GM21723 (cell line): ENCODE results near the gene CDKAL1.
"Not testable (repeated sequence)": the region's sequence is repeated elsewhere in the genome, so short reads cannot be mapped to it uniquely, and the experiment has no call there.

Experiments
- ATAC-seq: cut with Tn5 transposase; IDR thresholded peaks from one replicate; pipeline ENCODE4 v1.9.1; 2021; ENCODE audit warnings: mild to moderate bottlenecking, moderate library complexity; ENCODE audit not compliant: unreplicated experiment

Gene CDKAL1

GRCh38 chr6:21087188-21087587, 552.9 kb downstream of the CDKAL1 start:
- ATAC-seq = no peak

GRCh38 chr6:21091411-21091810, 557.2 kb downstream of the CDKAL1 start:
- no peak for ATAC-seq

GRCh38 chr6:21092231-21092772, 558.0 kb downstream of the CDKAL1 start:
- not testable (repeated sequence) for ATAC-seq

DNA sequence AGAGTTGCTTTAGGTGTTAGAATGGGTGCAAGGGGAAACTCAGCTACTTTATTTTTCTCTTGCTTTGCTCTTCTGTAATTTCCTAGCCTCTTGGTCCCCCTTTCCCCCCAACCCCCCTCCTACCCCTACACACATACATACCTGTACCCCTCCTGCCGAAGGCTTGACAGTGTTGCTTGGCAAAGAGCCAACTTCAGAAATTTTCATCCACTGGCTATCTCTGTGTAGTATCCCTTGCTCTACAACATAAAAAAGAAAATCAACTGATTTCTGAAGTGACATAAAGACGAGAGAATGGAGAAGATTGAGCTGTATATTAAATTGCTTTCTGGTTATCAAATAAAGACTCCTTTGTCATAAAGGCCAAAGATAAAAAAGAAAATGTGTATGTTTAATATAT, 561.2 kb downstream of the CDKAL1 start:
- ATAC-seq = no peak

GRCh38 chr6:21098134-21098533, 563.9 kb downstream of the CDKAL1 start:
- ATAC-seq = no peak

DNA sequence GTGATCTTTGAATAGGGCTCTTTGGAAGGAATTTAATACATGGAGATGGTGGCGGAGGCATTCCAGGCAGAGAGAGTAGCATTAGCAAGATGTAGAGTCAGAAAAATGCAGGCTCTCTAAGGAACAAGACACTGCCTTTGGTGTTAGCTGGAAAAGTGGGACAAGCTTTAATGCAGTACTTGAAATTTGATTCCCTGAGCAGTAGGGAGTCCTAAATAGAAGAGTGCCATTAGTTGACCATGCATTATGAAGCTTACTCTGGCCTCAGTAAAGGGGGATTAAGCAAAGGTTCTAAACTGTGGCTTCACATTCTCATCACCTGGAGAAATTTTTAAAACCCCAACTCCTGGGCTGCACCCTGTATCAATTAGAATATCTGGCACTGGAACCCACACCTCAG, 564.5 kb downstream of the CDKAL1 start:
- ATAC-seq = no peak

DNA sequence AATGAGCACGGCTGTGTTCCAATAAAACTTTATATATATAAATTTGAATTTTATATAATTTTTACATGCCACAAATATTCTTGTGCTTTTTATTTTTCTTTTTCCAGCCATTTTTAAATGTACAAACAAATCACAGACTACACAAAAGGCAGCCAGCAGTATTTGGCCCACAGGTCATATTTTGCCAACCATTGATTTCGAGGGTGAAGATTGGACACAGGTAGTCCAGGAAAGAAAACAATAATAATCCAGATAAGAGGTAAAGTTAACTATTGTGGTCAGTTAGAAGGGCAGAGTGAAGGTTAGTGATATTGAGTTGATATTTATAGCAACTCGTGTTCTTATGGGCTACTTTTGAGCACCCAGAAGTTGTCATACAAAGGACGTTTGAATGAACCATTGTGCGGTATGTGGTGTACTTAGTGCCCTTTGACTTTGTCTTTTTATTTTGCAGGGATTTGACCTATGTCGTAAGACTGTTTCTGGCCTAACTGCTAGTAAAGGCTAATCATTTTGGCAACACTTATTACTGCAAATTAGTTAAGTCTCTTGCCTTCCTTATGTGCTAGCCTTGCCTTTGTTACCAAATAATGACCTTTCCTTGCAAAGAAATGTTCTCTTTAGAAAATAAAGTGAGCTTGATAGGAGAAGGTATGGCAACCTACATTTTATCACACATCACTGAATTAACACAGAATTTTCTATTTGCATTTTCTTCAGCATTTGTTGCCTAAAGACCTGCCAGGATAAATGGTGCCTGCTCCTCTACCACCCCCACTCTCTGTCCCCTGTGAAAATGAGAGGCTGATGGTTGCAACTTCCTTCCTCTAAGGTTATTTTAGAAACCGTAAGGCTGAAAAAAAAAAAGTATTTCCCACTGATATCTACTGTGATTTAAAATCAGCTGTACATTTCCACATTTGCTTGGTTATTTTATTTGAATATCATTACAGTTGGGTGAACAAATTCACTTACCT, 565.4 kb downstream of the CDKAL1 start:
- ATAC-seq = no peak

DNA sequence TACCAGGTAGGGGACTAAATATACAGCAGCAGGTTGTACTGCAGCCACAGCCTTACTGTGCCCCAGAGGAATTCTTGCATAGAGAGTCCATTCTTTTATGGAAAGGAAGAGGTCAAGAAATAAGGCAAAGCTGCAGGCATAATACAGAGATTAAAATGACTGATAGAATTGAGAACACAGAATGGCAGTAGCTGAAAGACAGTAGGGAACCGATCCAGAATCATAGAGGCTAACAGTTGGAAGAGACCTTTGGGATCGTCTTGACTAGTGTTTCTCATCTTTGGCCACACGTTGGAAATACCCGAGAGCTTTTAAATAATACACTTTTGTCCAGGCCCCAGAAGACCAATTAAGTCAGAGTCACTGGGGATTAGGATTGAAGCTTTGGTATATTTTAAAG, 566.7 kb downstream of the CDKAL1 start:
- ATAC-seq = no peak

GRCh38 chr6:21101694-21102093, 567.4 kb downstream of the CDKAL1 start:
- no peak for ATAC-seq

DNA sequence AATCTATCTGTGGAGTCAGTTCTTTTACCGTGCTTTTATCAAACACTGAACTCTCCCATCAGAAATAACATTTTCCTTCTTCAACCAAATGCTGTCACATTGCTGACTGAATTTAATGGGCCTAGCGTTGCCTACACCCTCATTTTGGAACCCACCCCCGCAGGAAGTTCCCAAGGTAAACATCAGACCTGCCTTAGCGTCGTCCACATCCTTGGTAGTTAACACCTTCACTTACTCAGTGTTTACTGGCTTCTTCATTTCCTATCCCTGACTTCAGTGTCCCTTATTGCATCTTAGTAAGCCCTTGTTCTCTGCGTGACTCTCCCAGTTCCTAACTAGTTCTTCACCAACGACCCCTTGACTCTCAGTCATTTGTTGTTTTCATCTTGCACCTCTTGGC, 567.9 kb downstream of the CDKAL1 start:
- no peak for ATAC-seq

DNA sequence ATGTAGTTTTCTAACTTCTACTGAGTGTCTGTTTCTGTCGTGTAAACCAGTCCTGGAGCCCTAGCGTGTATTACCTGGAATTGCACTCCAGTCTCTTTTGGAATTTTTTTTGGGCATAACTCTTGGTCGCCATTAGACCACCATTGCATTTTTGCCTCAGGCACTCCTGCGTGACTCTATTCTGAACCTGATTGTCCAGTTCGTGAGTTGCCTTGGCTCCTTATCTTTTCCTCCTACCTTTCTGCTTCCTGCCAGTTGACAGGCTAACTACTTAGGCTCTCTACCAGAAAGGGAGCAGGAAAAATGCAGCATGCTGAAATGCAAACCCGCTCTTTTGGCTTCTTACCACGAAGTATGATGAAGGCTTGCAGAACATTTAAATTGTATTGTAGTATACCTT, 568.4 kb downstream of the CDKAL1 start:
- ATAC-seq = no peak

DNA sequence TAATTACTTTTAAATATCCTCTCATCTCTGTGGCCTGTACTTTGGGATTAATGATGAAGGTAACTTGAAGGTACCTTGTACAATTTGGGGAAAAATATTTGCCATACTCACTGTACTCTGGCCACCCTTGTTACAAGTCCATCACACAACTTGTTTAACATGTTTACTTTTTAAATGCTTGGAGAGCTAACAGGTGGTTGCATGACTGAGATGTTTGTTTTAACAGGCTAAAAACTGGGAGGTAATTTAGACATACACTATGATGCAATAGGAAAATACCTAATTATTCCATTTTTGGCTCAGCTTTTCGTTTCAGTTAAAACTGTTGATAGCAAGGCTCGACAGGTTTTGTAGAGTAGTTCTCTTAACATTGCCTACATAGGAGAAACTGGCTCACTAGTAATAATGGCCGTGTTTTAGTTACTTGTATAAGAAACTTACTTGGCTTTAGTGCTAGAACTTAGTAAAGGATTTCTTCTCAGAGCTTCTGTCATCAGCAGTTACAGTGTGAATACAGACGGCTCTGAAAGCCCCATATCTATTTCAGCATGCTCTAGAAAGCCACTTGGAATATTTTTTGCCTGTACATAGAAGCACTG, 569.5 kb downstream of the CDKAL1 start:
- no peak for ATAC-seq

DNA sequence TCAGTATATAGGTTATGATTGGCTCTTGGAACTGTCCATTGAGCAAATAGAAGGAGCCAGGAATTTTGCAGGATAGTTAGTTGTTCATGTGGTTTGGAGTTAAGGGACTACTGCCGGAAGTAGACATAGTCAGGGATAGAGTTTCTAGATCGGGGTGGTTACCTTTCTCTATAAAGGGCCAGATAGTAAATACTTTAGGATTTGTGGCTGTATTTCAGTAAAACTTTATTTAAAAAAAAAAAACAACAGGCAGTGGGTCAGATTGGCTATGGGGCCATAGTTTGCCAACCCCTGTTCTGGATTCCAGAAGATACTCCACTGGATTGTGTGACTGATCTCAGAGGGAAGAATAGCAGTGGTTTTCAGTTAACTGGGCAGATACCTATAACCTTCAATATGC, 570.0 kb downstream of the CDKAL1 start:
- ATAC-seq = no peak

DNA sequence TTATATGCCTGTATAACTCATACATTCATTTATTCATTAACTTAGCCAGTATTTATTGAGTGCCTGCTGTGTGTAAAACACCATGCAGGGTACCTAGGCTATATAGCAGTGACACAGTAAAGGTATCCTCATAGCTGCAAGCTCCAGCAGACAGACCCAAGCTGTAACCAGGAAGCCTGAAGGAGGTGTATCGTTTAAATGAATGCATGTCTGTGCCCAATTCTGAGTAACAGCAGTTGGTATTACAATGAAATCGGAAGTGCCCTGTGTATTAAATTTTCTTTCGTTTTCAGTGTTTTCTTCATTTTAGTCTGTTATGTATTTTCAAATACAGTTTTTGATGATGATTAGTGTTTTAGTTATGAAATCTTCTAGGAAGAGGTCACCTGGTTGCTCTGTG, 573.5 kb downstream of the CDKAL1 start:
- ATAC-seq = no peak

DNA sequence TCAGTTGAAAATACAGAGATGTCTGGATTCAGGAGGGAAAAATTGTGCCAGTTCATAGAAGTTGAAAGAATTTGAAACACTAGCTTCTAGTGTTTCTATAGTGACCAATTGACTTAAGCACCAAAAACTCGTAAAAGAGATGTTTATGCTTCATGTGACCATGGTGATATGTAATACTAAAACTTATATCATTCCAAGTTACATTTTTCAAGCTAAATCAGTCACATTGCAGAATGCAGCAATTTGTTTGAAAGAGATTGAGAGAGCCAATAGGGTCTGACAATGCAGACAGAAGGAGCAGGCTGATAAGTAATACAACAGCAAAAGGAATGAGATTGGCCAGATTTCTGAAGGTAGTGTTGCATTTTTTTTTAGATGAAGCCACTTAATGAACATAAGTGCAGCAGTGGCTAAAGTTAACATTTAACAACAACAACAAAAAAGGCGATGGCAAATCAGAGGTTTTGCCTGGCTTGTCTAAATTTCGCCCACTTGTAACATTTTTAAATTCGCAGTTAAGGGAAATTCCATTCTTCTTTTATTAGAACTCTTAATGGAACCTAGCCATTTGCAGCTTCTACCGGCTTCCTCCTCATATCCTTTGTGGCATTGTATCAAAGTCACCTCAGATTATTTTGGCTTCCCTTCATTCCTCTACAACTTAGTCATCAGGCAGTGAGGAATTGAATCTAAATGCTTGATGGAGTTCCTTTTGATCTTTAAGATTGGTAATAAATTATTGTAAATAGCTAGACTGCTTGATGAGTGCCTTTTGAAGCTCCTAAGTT, 575.3 kb downstream of the CDKAL1 start:
- no peak for ATAC-seq

- ATAC-seq = no peak
These were observed 576.4 kb downstream of the CDKAL1 start for GRCh38 chr6:21110684-21111083.

- no peak for ATAC-seq
These were observed 577.0 kb downstream of the CDKAL1 start for GRCh38 chr6:21111093-21111725.

- no peak for ATAC-seq
These were observed 580.9 kb downstream of the CDKAL1 start for GRCh38 chr6:21115111-21115510.

DNA sequence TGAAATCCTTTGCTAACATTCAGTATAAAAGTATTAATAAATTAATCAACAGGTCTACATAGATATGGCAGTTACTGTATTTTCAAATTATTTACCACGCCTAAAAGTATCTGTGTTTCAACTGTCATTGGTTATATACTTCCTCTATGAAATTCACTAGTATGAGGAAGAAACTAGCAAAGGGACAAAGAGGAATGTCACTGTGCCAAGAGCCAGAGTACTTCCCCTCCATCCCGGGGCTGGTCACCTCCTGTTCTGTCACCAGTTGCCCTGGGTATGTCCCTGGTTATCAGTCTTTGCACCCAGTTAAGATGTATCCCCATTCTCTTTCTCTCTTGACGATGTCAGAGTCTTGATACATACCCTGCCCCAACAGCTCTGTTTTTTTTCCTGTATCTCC, 582.5 kb downstream of the CDKAL1 start:
- no peak for ATAC-seq

GRCh38 chr6:21118216-21118780, 584.0 kb downstream of the CDKAL1 start:
- no peak for ATAC-seq
